GM23338 (cell line): ENCODE data around the gene BUB1.

ENCODE experiments used
- TF ChIP-seq, protein P1 (sequence below), 2 experiments: fragments of 200-600 bp in 1 of 2; sonication (generic) in 1 of 2; conservative IDR thresholded peaks; 2 replicates each; pipeline versions ENCODE4 v1.5.1 to v1.6.1; 2016 to 2017; ENCODE audit warnings: antibody characterized with exemption in 2 of 2, low read depth in 2 of 2, mild to moderate bottlenecking in 2 of 2, moderate library complexity in 1 of 2
- TF ChIP-seq, protein P2 (sequence below): IDR thresholded peaks from 2 replicates; pipeline ENCODE4 v1.6.1; 2016; ENCODE audit warnings: antibody characterized with exemption

DNA sequence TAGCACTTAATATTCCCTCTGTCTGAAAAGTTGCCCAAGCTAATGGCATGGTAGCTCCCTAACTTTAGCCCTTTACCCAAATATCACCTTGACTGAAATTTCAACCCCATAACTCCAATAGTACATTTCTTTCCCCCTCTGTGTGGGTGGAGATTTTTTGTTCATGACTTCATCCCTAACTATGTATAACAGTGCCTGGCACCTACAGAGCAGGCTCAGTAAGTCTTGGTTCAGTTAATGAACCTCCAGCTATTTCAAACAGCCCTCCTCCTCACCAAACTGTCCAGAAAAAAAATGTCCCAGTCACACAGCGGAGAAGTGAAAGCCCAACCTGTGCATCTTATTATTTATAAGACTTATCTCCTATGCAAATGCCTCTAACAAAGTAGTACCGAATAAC lies 18.6 kb downstream of the BUB1 start:
- TF ChIP-seq, protein P1, sequence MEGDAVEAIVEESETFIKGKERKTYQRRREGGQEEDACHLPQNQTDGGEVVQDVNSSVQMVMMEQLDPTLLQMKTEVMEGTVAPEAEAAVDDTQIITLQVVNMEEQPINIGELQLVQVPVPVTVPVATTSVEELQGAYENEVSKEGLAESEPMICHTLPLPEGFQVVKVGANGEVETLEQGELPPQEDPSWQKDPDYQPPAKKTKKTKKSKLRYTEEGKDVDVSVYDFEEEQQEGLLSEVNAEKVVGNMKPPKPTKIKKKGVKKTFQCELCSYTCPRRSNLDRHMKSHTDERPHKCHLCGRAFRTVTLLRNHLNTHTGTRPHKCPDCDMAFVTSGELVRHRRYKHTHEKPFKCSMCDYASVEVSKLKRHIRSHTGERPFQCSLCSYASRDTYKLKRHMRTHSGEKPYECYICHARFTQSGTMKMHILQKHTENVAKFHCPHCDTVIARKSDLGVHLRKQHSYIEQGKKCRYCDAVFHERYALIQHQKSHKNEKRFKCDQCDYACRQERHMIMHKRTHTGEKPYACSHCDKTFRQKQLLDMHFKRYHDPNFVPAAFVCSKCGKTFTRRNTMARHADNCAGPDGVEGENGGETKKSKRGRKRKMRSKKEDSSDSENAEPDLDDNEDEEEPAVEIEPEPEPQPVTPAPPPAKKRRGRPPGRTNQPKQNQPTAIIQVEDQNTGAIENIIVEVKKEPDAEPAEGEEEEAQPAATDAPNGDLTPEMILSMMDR (conservative IDR thresholded peaks at IDR 0.05; ENCODE audit: low read depth in 2 of 2), result no peak
- TF ChIP-seq, protein P2, sequence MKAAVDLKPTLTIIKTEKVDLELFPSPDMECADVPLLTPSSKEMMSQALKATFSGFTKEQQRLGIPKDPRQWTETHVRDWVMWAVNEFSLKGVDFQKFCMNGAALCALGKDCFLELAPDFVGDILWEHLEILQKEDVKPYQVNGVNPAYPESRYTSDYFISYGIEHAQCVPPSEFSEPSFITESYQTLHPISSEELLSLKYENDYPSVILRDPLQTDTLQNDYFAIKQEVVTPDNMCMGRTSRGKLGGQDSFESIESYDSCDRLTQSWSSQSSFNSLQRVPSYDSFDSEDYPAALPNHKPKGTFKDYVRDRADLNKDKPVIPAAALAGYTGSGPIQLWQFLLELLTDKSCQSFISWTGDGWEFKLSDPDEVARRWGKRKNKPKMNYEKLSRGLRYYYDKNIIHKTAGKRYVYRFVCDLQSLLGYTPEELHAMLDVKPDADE, result no peak
